ENCODE measurements around the gene SF3B3.
A peak's percentile ranks its signal among the peaks of the same experiment; 100 is the strongest.

The SF3B3 gene

DNA sequence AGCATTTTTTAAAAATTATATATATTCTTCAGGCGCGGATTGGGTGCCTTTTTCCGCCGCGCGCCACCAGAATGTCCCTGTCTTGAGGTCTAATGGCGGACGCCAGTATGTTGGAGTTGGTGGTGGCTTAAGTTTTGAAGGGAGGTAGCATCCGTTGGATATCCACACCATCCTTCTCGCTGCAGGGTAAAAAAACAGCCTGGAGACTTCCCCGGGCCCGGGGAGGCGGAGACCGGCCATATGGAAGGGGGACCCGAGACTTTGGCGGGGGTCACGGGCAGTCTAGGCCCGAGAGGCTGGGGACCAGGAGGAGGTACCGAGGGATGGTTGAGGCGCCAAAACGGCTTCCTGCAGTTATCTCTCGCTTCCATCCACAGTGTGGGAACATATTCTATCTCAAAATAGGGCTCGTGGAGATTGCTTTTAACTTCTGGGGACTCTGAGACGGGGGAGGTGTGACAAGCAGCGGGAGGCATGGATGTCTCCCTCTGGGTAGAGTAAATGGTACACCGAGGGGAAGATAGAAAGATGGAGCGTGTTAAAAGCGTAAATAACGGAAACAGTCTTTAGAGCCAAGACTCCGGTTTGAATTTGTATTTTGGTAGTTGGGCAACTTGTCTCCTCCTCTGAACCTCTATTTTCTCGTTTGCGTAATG is at the start of gene SF3B3:
TSS of gene SF3B3 (plus strand) at position 74 of the 656 bp plus-strand sequence. CDS start 2,841 bp downstream, outside the sequence.
- Histone ChIP-seq H3K36me3 (replicated peaks) (peaks cover 40% of the 10 kb centered on the region), H3K9me3 (no peaks in the 10 kb centered on the region), H3K4me3 (peak within 1 kb of the TSS; percentile 95), H3K4me1 (peaks cover 10% of the 10 kb centered on the region), H3K27me3 (ENCODE audit: low read depth) (no peaks in the 10 kb centered on the region)
- in situ Hi-C loops (cut with MboI; ENCODE audit: low sequenced_read_pairs): no loop called here
- peak; percentile 66 to 75 for DNase-seq (ENCODE audit: low spot score in 2 of 2)

DNA sequence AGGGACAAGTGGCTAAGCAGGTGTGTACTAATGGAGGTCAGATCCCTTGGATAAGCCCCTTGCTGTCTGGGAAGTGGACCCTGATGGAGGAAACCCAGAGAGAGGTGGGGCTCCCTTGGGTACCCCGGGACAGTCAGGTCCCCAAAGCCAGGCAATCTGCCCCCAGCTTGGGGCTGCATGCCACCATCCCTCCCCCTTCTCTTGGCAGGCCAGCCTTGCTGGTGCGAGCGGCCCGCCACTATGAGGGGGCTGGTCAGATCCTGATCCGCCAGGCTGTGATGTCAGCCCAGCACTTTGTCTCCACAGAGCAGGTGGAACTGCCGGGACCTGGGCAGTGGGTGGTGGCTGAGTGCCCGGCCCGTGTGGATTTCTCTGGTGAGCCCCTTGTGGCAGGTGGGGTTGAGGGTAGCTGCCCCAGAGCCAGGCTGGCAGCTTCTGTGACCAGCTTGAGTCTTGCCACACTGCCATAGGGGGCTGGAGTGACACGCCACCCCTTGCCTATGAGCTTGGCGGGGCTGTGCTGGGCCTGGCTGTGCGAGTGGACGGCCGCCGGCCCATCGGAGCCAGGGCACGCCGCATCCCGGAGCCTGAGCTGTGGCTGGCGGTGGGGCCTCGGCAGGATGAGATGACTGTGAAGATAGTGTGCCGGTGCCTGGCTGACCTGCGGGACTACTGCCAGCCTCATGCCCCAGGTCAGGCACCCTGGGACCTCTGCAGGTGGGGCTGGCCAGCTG is 49.1 kb upstream of the SF3B3 start:
- in situ Hi-C loops (cut with MboI; ENCODE audit: low sequenced_read_pairs): no loop called here

DNA sequence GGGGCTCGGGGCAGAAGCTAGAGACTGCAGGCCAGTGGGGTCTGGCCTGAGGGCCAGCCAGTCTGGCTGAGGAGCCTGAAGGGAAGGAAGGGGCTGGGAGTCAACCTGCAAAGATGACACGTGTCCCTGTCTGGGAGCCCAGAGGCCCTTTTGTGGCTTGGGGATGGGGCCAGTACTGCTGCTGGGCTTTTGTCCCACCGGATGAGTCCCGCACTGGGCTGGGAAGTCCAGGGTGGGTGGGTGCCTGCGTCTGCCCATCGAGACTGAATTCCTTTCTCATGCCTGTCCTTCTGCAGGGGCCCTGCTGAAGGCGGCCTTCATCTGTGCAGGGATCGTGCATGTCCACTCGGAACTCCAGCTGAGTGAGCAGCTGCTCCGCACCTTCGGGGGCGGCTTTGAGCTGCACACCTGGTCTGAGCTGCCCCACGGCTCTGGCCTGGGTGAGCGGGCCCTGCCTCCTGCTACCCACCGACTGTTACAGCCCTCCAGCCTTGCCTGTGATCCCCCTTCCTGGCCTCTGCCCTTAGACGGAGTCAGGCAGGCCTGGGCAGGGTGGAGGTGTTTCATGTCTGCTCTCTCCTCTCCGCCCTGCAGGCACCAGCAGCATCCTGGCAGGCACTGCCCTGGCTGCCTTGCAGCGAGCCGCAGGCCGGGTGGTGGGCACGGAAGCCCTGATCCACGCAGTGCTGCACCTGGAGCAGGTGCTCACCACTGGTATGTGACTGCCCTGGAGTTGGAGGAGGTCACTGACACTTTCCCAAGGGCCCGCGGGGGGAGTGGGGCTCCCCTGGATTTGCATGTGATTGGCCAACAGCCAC is 48.4 kb upstream of the SF3B3 start:
- DNase-seq (ENCODE audit: low spot score in 2 of 2): no peak
- Histone ChIP-seq H3K4me1 (no peaks in the 10 kb centered on the region), H3K4me3 (no peak overlapping the region), H3K9me3 (no peaks in the 10 kb centered on the region), H3K36me3 (replicated peaks) (peaks cover 22% of the 10 kb centered on the region), H3K27me3 (ENCODE audit: low read depth) (no peaks in the 10 kb centered on the region)
- in situ Hi-C loops (cut with MboI; ENCODE audit: low sequenced_read_pairs): no loop called here

More for the DNA sequence above, 49.1 kb upstream of the SF3B3 start:
- Histone ChIP-seq H3K36me3 (replicated peaks) (peaks cover 15% of the 10 kb centered on the region), H3K4me1 (no peaks in the 10 kb centered on the region), H3K4me3 (no peak overlapping the region), H3K27me3 (ENCODE audit: low read depth) (no peaks in the 10 kb centered on the region), H3K9me3 (no peaks in the 10 kb centered on the region)
- no peak for DNase-seq (ENCODE audit: low spot score in 2 of 2)

DNA sequence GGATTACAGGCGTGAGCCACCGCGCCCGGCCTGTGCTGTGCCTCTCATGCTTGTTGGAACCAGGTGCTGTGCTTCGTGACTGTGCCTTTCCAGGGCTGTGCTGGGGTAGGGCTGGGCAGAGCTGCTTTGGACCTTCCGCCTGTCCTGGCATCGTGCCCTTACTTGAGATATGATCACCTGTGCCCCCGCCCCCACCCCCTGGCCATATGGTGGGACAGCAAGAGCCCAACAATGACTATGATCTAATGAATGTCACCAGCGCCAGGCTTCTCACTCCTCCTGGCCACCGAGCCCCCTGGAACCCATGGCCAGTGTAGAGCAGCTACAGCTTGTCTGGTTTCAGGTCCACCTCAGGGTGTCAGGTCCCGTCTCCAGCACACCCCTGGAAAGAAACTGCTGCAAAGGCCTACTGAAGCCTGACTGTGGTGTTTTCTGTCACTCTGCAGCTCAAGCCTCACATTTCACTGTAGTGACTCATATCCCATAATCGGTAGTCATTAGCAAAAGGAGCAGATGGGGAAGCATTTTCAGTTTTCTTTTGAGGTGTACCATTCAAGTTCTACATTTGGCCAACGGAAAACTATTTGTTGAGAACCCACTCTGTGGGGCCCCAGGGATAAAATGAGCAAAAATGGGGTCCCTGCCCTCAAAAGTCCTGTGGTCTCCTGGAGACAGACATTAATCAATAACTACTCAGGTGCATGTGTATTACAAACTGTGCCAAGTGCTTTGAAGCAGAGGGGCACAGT is 47.2 kb upstream of the SF3B3 start:
- H3K4me3 ChIP-seq: no peak overlapping the region
- peaks cover 34% of the 10 kb centered on the region for H3K36me3 ChIP-seq (replicated peaks)
- no peaks in the 10 kb centered on the region for H3K4me1 ChIP-seq
- in situ Hi-C loops (cut with MboI; ENCODE audit: low sequenced_read_pairs): no loop called here
- DNase-seq (ENCODE audit: low spot score in 2 of 2): no peak
- H3K27me3 ChIP-seq (ENCODE audit: low read depth): no peaks in the 10 kb centered on the region
- H3K9me3 ChIP-seq: no peaks in the 10 kb centered on the region

DNA sequence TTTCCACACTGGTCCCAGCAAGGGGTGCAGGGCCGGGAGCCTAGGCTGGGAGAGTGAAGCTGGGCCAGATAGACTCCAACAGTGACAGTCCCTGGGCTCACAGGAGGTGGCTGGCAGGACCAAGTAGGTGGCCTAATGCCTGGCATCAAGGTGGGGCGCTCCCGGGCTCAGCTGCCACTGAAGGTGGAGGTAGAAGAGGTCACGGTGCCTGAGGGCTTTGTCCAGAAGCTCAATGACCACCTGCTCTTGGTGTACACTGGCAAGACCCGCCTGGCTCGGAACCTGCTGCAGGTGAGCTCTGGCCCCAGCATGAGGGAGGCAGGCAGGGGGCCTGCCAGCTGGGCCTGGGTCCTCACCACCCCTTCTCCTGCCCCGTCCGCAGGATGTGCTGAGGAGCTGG is 45.4 kb upstream of the SF3B3 start:
- no peaks in the 10 kb centered on the region for H3K27me3 ChIP-seq (ENCODE audit: low read depth)
- no peak overlapping the region for H3K4me3 ChIP-seq
- no peaks in the 10 kb centered on the region for H3K9me3 ChIP-seq
- DNase-seq (ENCODE audit: low spot score in 2 of 2): no peak
- peaks cover 38% of the 10 kb centered on the region for H3K36me3 ChIP-seq (replicated peaks)
- in situ Hi-C loops (cut with MboI; ENCODE audit: low sequenced_read_pairs): no loop called here
- no peaks in the 10 kb centered on the region for H3K4me1 ChIP-seq

DNA sequence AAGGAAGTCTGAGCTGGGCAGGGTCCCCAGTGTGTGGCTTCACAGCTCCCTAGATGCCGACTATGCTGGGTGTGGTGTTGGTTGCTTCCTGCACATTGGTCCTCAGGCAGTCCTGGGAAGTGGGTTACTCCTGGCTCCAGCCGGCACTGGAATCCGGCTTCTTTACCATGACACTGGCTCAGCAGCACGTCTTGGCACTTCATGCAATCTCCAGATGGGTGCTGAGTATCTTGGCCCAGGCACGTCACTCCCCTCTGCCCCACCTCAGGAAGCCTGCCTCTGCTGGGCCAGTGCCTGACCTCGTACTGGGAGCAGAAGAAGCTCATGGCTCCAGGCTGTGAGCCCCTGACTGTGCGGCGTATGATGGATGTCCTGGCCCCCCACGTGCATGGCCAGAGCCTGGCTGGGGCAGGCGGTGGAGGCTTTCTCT is 44.7 kb upstream of the SF3B3 start:
- Histone ChIP-seq H3K4me1 (no peaks in the 10 kb centered on the region), H3K9me3 (no peaks in the 10 kb centered on the region), H3K4me3 (no peak overlapping the region), H3K27me3 (ENCODE audit: low read depth) (no peaks in the 10 kb centered on the region), H3K36me3 (replicated peaks) (peaks cover 45% of the 10 kb centered on the region)
- no peak for DNase-seq (ENCODE audit: low spot score in 2 of 2)
- in situ Hi-C loops (cut with MboI; ENCODE audit: low sequenced_read_pairs): no loop called here

DNA sequence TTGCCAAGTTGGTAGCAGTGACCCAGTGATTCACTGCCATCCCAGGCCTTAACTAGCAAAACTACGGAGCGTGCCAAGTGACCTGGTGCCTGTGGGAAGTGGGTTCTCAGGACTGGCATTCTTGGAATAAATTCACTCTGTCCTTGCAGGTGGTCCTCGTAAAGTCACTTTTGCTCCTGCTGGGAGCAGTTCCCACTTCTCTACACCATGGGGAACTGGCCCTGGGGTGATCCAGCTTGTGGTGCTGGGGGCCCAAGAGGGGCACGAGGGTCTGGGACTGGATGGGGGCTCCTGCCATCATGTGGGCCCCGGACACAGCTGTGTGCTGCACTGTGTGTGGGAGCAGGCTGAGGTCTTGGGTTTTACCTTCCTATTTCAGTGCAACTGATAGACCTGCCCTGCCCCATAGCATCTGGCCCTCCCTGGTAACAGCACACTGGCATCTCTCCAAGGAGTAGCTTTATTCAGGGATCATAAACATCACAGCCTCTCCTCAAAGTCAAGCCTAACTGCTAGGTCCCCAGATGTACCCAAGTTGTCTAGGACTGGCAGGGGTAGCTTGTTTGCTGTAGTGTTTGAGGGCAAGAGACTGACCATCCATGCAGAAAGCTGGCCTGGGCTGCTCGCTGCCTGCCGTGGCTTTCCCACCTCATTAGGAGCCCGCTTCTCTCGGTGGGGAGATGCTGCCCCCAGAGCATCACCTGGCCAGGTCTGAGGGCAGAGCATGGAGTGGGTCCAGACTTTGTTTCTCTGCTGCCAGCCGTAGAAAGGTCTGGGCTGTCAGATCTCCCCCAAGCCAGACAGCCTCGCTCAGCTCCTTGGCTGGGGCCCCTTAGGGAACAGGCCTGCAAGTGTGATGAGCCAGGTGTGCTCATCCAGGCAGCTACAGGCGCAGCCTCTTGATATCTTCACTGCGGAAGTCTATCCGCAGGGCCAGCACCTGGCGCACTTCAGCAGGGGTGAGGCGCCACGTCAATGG is 43.2 kb upstream of the SF3B3 start:
- no peak overlapping the region for H3K4me3 ChIP-seq
- in situ Hi-C loops (cut with MboI; ENCODE audit: low sequenced_read_pairs): no loop called here
- no peaks in the 10 kb centered on the region for H3K4me1 ChIP-seq
- no peaks in the 10 kb centered on the region for H3K27me3 ChIP-seq (ENCODE audit: low read depth)
- H3K9me3 ChIP-seq: no peaks in the 10 kb centered on the region
- peaks cover 45% of the 10 kb centered on the region for H3K36me3 ChIP-seq (replicated peaks)
- no peak for DNase-seq (ENCODE audit: low spot score in 2 of 2)

DNA sequence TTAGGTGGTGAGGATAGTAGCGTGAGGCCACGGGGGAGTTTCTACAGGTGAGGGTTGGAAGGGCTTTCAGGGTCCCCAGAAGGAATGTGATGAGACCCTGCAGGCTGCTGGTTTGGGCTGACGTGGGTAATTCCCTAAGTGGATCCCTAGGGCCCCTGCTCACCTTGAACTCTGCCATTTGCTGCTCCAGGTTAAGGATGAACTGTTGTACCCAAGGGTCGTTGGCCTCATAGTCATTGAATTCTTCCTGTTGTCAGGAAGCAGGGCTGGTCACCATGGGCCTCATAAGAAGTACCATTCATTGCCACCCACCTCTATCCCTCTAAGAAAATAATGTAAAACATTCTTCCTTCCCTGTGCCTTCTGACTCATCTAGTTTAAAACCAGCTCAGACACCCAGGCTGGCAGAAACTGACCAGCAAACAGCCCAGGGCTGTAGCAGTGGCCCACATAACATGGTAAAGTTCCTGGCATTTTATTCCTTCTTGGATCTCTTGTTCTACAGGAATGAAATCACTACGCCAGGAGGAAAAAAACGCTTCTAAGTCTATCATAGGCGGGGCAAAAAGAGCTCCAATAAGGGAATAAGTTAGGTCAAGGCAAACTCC is 41.6 kb upstream of the SF3B3 start:
- no peaks in the 10 kb centered on the region for H3K9me3 ChIP-seq
- no peaks in the 10 kb centered on the region for H3K4me1 ChIP-seq
- H3K36me3 ChIP-seq (replicated peaks): peaks cover 41% of the 10 kb centered on the region
- H3K27me3 ChIP-seq (ENCODE audit: low read depth): no peaks in the 10 kb centered on the region
- DNase-seq (ENCODE audit: low spot score in 2 of 2): no peak
- no peak overlapping the region for H3K4me3 ChIP-seq
- in situ Hi-C loops (cut with MboI; ENCODE audit: low sequenced_read_pairs): no loop called here

DNA sequence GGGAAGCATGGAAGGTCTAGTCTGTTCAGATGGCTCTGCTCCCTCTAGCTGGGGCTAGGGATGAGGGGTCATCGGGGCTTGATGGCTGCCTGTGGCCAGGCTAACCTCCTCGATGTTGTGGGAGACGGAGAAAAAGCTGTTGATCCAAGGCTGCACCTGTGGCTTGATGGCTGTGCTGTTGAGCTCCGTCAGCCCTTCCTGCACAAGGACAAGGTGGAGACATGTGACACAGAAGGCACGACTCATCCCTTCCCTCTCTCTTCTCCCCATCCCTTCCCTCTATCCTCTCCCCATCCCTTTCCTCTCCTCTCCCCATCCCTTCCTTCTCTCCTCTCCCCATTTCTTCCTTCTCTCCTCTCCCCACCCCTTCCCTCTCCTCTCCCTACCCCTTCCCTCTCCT is 41.0 kb upstream of the SF3B3 start:
- no peak for DNase-seq (ENCODE audit: low spot score in 2 of 2)
- Histone ChIP-seq H3K4me1 (no peaks in the 10 kb centered on the region), H3K9me3 (no peaks in the 10 kb centered on the region), H3K36me3 (replicated peaks) (peaks cover 41% of the 10 kb centered on the region), H3K4me3 (no peak overlapping the region), H3K27me3 (ENCODE audit: low read depth) (no peaks in the 10 kb centered on the region)
- in situ Hi-C loops (cut with MboI; ENCODE audit: low sequenced_read_pairs): no loop called here

DNA sequence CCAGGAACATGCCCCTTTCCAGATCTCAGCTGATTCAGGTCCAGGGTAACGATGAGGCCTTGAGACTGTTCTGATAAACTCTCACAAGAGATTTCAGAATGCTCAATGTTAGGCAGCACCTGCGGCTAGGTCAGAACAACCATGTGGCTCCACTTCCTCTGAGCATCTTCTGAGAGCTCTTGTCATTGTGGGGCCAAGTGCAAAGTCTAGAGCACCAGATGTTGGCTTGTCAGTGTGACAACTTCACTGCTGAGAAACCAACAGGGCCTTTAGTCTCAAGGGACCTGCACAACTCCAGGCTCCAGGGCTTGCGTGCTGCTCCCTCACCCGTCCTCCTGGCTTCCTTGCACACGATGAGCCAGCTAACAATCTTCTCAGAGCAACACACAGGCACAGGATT is 40.2 kb upstream of the SF3B3 start:
- Histone ChIP-seq H3K36me3 (replicated peaks) (peaks cover 40% of the 10 kb centered on the region), H3K4me1 (no peaks in the 10 kb centered on the region), H3K4me3 (no peak overlapping the region), H3K9me3 (no peaks in the 10 kb centered on the region), H3K27me3 (ENCODE audit: low read depth) (no peaks in the 10 kb centered on the region)
- in situ Hi-C loops (cut with MboI; ENCODE audit: low sequenced_read_pairs): no loop called here
- no peak for DNase-seq (ENCODE audit: low spot score in 2 of 2)

DNA sequence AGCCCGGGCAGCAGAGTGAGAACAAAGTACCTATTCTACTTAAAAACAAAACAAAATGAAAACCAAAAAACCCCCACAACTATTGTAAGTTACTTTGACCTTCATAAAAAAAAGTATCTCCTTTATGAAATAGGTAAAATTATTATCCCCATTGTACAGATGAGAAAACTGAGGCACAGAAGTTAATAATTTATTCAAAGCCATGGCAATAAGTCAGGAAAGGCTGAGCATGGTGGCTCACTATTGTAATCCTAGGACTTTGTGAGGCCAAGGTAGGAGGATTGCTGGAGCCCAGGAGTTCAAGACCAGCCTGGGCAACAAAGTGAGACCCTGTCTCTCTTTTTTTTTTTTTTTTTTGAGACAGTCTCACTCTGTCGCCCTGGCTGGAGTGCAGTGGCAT is 38.7 kb upstream of the SF3B3 start:
- H3K36me3 ChIP-seq (replicated peaks): peaks cover 27% of the 10 kb centered on the region
- no peak overlapping the region for H3K4me3 ChIP-seq
- H3K9me3 ChIP-seq: no peaks in the 10 kb centered on the region
- in situ Hi-C loops (cut with MboI; ENCODE audit: low sequenced_read_pairs): no loop called here
- H3K4me1 ChIP-seq: no peaks in the 10 kb centered on the region
- no peaks in the 10 kb centered on the region for H3K27me3 ChIP-seq (ENCODE audit: low read depth)
- no peak for DNase-seq (ENCODE audit: low spot score in 2 of 2)

DNA sequence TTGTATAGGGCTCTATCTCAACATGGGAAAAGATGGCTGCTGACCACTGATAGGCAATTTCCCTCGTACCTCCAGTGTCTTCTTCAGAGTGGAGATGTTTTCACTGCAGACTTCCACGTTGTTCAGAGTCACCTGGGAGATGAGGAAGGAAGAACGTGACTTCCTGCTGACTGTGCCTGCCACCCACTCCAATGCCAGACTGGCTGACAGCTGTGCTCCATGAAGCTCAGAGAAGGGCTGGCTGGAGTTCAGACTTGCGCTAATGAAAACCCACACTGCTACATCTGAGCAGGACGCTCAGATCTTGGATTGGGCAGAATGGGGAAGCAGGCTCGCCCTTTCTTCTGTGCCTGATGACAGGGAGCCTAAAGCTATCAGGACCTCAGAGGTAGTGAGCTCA is 33.4 kb upstream of the SF3B3 start:
- Histone ChIP-seq H3K27me3 (ENCODE audit: low read depth) (no peaks in the 10 kb centered on the region), H3K9me3 (no peaks in the 10 kb centered on the region), H3K36me3 (replicated peaks) (peaks cover 10% of the 10 kb centered on the region), H3K4me3 (no peak overlapping the region), H3K4me1 (no peaks in the 10 kb centered on the region)
- DNase-seq (ENCODE audit: low spot score in 2 of 2): no peak
- in situ Hi-C loops (cut with MboI; ENCODE audit: low sequenced_read_pairs): no loop called here
